Retinal pigment epithelial cell (primary cell): ENCODE data around the gene FZD7.

Source experiments
- DNase-seq: peaks from one replicate; pipeline ENCODE4 v3.0.0-alpha.2; 2010; ENCODE audit warnings: low read depth
- H3K4me3 ChIP-seq: 2 replicates; pipeline ENCODE4 v1.5.1; 2011; ENCODE audit warnings: mild to moderate bottlenecking, low read length, control low read depth, moderate library complexity
- CTCF ChIP-seq: conservative IDR thresholded peaks from 2 replicates; pipeline ENCODE4 v1.5.1; 2011; ENCODE audit warnings: low read depth, low read length, control low read depth, inconsistent platforms

FZD7 gene

GRCh38 chr2:202009581-202009980 lies 24.1 kb upstream of the FZD7 start:
- no peak for DNase-seq
- H3K4me3 ChIP-seq = no peak overlapping the region
- no peak for TF ChIP-seq CTCF

DNA sequence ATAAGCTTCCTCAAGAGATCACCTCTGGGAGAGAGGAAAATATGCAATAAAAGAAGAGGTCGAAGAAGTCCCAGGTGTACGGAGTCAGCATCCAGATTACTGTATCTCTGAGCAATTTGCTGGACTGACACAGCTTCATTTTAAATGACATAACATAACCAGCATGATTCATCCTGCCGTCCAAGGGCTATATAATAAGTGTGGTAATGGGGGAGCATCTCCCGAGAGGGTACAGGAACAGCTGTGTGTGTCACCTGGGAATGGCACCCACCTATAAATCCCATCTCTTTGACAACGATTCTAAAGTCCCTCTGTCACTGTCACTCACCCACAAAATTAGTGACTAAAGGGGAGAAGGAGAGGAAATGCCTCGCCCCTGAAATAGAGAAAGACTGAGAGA lies 19.3 kb upstream of the FZD7 start:
- no peak for DNase-seq
- TF ChIP-seq CTCF = no peak
- H3K4me3 ChIP-seq = no peak overlapping the region

GRCh38 chr2:202014759-202015211 lies 18.9 kb upstream of the FZD7 start:
- no peak overlapping the region for H3K4me3 ChIP-seq
- no peak for TF ChIP-seq CTCF
- no peak for DNase-seq

GRCh38 chr2:202015471-202015870 lies 18.2 kb upstream of the FZD7 start:
- no peak for TF ChIP-seq CTCF
- H3K4me3 ChIP-seq = no peak overlapping the region
- DNase-seq = no peak

DNA sequence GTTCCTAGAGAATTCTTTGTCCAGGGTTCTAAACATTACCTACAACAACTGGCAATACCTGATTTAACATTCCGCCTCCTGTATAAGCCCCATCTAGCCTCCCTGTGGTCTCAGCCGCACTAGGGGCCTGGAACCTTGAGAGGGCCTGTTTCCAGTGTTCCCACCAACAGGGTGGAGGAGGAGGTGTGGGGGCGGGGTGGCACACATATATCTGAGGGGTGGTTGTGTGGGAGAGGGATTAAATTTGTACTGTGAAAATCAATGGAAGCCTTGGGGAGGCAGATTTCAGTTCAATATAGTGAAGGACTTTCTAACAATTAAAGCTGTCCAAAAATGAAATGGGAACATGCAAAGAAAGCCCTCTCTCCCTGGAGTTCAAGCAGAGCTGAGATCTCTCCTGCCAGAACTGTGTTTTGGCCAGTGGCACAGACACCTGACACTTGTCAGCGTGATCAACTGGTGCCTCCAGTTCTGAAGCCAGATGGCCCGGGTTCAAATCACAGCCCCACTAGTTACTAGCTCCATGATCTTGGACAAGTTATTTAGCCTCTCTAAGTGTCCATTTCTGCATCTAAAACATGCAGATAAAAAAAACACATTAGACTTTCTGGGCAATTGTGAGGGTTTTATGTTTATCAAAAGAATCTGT lies 17.0 kb upstream of the FZD7 start:
- TF ChIP-seq CTCF = no peak
- DNase-seq = no peak
- no peak overlapping the region for H3K4me3 ChIP-seq

- no peak for TF ChIP-seq CTCF
- H3K4me3 ChIP-seq = no peak overlapping the region
- no peak for DNase-seq
These were observed 15.7 kb upstream of the FZD7 start for GRCh38 chr2:202017940-202018339.

GRCh38 chr2:202018950-202019349 lies 14.7 kb upstream of the FZD7 start:
- TF ChIP-seq CTCF = no peak
- H3K4me3 ChIP-seq = no peak overlapping the region
- no peak for DNase-seq
